Measurements from ENCODE around the gene QSOX2.

- TF ChIP-seq CTCF (IDR thresholded peaks at IDR 0.05) (no peak), POLR2A (IDR thresholded peaks at IDR 0.05) (no peak), POLR2AphosphoS5 (IDR thresholded peaks at IDR 0.05) (no peak)
These were observed 26.3 kb downstream of the QSOX2 start for GRCh38 chr9:136219276-136219675.

Data from stomach (tissue), 4 donors.